Activated effector memory CD4-positive, alpha-beta T cell treated with anti-CD3 and anti-CD28 coated beads, Interleukin-2, amount 50 U/mL, for 16 hours (primary cell): Measurements from ENCODE around the gene CD58.

ENCODE experiments used
- DNase-seq: peaks from one replicate; pipeline ENCODE4 v3.0.0-alpha.2; 2020

Gene CD58

DNA sequence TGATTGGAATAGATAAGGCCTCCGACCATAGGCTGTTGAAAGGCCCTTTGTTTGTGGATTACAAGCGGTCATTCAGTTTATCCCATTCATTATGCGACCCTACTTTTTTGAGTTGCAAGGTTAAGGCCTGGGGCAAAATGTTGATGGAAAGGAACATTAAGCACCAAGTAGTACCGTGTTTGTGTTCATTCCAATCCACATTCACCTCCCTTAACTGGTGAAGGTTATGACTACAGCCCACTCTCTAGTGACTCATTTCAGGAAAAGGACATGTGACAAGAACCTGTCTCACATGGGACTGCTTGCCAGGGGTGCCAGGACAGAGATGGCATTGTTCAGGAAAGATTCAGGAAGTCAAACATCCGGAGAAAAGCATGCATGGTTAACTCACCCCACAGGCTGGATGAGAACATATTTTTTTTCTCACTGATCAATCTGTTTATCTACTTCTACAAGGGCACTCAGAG, 81.6 kb downstream of the CD58 start:
- no peak for DNase-seq

DNA sequence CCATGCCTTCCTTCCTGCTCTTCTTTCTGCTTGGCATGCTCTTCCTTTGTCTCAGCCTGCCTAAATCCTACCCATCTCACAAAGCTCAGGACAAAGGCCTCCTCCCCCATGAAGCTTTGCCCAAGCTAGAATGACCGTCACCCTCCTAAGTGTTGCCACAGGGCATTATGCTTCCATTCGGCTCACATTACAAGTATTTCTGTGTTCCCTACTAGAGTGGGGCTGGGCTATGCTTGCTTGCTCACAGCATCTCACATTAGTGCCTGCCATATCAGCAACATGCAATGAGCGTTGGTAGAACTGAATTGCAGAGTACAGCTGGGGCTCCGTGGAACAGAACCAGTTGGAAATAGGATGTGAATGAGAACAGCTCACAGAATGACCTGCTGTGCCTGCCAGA, 82.8 kb downstream of the CD58 start:
- no peak for DNase-seq

DNA sequence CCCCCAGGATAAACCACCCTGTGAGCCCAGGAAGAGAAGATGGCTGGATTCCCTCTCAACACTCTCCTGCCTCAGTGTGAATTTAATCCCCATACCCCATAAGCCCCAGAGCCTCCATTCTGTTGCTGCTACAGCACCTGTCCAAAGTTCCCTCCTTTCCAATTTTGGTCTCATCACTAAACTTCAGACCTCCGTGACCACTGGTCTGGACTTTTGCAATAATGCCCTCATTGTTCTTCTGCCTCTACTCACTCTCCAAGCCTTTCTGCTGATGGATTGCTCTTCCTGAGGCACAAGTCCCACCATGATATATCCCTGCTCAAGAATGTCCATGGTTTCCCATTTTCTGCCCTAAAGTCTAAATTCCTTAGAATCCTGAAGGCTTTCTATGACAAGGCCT, 83.2 kb downstream of the CD58 start:
- DNase-seq: no peak

DNA sequence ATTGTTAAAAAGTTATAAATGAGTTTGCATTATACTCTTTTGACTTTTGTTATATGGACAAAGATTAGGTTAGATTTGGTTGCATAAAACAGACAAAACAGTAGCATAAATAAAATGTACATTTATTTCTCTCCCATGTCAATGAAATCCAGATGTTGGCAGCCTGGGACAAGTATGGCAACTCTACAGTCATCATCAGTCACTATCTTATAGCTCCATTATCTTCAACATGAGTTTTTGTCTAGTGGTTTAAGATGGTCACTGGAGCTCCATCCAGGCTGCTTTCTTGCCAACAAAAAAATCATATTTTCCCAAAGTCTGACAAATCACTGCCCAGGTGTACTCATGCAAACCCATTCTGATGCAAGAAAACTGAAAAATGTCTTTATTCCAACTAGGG, 83.8 kb downstream of the CD58 start:
- no peak for DNase-seq

DNA sequence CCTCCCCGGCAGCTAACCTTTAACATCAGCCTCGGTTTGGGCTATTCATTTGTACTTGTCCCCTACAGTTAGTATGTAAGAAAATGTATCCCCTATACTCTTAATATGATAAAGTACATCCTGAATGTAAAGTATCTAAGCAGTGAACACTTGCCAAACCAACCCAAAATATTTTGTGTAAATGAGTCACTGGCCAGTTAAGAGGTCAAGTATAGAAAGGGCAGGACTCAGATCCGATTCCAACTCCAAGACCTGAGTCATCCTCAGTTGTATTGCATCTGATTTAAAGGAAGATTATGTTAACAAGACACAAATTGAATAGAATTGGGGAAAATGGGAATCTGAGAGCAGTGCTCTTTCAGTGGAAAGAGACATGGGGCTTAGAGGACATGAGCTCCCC, 84.4 kb downstream of the CD58 start:
- no peak for DNase-seq

DNA sequence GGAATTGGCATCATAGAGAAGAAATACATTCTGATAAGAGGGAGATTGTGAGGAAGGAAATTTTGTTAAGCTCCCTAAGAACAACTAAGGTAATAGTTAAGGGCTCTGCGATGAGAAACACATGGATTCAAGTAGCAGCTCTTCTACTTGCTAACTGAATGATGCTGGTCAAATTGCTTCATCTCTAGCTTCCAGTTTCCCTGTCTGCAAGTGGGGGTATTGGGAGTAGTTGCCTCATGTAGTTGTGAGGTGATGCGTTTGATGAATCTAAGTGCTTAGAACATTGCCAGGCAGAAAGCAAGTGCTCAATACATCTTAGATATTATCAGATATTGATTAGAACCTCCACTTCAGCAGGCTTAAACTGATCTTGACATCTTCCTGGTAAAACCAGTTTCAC, 84.8 kb downstream of the CD58 start:
- no peak for DNase-seq

DNA sequence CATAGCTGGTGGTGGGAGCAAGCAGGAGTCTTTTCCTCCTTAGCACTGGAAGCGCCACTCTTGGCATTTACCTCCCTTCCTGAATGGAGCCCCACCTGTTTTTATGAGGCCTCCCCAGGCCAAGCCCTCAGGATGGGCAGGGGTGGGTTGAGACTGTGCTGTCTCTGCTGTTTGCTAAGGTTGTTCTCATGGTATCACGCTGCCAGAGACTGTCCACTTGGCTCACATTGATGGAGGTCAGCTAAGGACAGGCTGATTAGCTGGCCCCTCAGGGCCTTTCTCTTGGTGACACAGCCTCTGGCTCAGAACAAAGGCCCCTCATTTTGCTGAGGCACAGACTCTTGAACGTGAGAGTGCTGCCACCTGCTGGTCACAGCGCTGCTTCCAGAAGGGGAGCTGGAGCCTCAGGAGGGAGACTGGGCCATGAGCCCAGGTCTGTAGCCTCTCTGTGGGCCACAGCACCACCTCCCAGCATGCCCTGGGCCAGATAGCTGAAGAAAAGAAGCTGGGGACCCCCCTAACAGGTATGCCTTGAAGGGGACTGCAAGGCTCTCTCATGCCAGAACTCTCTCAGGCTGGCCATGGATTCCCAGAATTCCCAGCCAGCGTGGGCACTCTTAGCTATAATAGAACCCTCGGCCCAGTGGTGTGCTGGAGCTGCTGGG, 85.6 kb downstream of the CD58 start:
- peak; percentile 95 for DNase-seq

DNA sequence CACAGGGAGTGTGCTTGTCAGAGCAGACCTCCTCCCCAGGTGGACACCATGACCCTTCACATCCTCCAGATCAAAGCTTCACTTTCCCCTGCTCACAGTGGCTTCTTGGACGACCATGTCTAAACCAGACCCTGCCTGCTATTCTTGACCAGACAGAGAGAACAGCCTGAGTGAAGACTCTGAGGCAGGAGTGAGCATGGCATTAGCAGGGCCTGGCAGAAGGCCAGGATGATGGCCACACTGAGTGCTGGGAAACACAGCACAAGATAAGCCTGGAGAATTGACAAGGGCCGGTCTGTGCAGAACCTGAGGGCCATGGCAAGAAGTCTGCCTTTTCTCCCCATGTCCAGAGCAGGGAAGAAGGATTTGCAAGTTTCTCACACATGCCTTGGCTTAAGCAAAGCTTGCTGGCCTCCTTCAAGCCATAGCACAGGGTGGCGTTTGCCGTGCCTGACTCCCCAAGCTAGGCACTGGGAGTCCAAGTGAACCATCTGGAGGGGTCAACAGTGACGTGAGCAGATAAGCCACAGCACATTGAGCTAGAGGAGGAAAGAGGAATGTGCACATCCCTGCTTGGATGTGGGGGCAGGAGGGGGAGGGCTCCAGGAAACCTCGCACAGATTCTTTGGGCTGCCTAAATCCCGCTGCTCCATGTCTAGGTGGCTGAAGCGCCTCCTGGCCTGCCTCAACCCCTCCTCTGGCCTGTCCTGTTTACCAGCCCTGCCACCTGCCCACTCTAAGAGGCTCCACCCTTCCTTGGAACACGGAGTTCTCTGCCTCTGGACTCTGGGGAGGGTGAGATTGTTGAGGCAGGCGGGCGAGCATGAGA, 87.1 kb downstream of the CD58 start:
- no peak for DNase-seq

DNA sequence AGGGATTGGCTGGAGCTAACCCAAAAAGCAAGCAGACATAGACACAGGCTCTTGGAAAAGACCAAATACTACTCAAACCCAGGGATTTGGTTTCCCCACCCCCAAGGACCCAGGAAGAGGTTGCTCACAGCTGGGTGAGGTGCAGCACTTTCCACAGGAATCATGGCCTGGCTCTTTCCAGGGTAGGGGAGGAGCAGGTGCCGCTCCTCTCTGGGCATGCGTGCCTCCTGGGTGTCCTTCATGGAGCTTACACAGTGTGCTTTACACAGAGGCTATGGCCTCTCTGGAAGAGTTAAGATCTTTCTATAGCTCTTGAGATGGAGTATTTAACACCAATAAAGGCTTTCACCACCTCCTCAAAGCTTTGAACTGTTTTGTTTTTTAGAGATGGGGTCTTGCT, 88.3 kb downstream of the CD58 start:
- DNase-seq: no peak

DNA sequence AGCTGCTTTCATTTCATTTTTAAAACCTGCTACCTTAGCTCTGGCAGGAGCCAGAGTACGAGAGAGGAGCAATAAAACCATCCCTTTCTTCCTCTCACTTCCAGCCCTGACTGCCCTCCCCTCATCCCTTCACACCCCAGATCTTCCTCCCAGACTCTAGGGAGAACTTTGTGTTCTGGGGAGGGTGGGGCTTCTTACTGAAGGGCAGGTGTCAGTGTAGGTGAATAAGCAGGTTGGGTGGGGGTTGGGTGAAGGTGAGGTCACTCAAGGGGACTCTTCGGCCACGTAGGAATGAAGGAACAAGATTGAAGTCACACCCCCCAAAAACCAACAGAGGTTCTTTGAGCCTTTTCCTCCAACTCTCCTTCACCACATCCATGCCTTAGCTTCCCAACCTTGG, 88.9 kb downstream of the CD58 start:
- DNase-seq: no peak

DNA sequence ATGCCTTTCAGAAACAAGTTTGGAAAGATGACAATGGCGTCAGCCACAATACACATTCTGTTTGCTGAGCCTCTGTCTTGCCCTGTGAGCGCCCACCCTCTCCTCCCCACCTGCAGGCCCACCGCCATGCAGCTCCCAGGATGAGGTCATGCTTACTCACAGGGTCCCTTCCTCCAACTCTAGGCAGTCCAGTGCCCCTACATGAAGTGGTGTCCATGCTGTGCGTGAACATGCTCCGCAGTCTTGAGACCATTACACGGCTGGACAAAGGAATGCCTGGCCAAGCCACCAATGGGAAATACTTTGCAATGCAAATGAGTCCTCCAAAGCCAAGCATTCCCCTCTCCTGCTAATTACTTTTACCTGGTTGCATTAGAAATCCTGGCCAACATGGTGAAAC, 92.2 kb downstream of the CD58 start:
- no peak for DNase-seq

DNA sequence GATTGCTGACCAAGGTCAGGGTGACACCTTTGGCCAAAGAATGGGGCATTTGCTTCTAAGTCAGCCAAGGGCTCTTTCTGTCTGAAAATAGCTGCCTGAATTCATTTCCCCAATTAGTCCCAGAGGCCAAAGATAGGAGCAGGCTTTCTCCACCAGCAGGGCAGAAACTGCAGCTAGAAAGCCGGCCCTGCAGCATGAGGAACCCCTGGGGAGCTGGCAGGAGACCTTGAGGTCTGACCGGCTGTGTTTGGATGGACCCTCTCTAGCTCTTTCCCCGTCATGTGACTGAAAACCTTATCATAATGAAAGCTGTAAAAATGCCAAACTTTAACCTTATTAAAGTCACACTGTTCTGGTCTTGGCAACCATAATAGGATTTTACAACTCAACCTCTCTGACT, 93.4 kb downstream of the CD58 start:
- no peak for DNase-seq

DNA sequence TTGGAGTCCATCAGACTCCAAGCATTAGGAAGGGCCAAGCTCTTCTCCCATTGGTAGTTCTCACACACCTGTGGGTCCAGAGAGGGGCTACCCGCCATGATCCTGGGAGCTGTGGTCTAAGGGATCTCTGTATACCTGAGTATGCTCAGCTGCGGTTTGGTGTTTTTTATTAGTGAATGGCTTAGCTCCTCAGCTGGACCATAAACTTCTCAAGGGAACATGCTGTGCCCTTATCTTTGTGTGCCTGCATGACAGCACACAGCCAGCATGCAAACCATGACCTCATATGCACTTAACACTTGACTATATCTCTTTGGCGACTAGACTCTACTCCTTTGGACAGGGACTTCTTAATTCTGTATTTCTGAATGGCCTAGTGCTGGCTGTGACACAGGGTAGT, 94.5 kb downstream of the CD58 start:
- no peak for DNase-seq

DNA sequence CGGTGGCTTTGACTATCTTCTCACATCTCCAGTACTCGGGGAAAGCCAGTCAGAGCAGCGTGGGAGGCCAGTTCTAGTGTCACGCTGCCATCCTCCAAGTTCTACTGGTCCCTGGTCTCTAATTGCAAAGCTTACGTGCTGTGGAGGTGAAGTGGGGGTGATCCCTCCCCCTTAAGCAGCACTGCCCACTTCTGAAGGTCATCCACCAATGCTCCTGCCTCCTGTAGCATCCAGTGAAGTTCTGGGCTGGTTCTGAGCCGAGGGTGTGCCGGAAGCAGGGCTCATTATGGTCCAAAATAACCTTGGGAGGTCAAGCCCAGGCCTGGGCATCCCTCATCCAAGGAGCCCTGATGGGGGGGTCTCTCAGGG, 95.0 kb downstream of the CD58 start:
- no peak for DNase-seq

DNA sequence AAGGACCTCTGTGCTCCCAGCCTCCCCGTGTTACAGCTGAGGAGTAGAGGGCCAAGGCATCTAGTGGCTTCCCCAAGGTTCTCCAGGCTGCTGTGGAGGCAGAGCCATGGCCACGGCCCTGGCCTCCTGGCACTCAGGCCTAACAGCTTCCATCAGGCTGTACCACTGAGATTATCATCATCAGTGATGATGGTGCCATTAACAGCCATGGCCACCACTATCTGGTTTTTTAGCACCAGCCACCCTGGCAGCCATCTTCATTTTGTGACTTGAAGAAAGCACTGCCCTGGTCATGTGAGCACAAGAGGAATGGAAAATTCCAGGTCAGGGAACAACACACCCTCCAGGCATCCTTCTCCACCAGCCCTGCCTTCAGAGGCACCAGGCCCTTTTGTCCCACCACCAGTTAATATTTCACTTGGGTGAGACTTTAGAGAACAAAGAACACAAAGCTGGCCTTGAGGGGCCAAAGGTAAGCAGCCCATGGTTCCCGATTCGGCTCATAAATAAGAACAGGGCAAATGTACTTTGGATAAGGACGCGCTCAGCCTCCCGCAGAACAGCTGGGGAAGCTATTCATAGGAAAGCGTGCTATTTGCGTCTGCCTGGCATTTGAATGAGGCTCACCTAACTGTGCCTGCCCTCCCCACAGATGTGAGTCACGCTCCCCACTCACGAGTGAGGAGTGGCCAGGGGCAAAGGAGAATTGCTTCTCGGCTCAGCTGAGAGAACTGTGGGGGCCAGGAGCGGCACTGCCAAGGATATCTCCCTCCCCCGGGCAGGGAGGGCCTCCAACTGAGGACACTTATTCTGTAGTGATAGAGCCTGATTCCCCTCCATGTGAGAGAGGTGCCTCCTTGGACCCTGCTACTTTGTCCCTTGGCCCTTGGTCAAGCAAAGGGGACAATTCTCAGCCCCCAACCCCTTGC, 95.6 kb downstream of the CD58 start:
- no peak for DNase-seq

DNA sequence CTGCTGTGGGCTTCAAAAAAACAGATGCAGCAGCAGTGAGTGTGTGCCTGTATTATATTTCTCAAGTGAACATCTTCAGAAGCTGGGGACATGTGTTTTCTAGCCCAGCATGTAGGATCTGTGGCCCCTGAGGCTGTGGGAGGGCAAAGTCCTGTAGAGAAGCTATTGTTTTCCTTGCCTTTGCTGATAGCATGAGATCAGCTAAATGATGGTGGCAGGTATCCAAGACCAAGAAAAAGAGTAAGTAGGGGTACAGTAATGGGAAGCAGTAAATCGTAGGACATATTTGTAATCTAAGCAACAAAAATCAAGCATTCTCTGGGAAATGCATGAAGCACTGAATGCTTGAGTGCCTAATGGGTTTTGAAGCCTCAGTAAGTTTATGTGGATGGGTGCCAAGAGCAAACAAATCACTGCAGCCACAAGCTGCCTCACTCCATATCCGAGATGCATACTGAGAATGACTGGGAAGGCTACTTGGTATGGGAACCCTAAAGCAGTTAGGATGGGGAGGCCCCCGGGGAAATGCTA, 98.3 kb downstream of the CD58 start:
- DNase-seq: no peak

DNA sequence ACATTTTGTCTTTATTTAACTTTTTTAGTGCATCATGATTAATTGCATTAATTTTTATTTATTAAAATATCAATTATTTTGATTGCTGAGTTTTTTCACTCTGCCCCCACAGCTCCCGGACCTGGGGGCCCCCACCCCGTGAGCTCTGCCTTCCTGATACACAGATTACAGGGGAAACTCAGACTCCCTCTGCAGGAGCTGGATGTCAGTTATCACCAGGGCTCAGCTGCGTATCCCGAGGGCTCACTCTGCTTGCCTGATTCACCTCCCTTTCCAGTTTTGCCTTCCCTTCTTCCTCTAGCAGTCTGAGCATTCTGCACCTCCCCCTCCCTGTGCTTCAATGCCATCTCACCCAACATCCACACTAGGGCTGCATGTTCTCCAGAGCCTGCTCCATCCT, 99.6 kb downstream of the CD58 start:
- DNase-seq: no peak

DNA sequence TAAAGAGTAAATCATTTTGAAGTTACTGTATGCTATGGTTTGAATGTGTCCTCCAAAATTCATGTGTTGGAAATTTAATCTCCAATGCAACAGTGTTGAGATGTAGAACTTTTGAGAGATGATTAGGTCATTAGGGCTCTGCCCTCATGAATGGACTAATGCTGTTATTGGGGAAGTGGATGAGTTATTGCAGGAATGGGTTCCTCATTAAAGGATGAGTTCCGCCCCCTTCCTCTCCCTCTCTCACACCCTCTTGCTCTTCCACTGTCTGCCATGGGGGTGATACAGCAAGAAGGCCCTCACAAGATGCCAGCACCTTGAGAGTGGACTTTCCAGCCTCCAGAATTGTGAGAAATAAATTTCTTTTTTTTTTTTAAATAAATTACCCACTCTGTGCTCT, 100.2 kb downstream of the CD58 start:
- DNase-seq: no peak

DNA sequence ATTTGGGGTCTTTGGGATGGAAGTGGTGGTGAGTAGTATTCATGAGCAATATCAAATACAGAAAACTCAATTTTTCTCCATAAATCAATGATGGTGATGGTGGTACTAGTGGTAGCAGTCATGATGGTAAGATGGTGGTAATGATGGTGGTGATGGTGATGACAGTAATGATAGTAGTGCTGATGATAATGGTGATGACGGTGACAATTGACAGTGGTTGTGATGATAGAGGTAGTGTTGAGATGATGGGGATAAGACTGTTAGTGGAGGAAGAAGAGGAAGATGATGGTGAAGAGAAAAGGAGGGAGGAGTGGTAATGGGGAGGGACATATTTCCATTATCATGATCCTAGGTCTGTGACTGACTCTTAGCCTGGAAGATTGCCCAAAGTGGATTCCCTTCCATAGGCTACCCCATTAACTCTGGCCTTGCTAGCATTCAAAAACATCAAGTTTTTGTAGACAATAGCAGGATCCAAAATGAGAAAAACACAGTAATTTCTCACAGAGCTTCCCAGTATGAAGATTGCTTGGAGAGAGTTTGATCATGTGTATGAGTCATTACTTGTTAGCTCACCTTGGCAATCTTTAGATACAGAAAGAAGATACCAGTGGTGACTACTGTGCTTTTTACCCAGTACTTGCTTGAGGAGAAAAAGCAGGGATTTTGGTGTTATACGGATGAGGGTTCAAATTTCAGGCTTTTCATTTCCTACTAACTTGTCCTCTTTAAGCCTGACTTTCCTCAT, 103.8 kb downstream of the CD58 start:
- DNase-seq: no peak

DNA sequence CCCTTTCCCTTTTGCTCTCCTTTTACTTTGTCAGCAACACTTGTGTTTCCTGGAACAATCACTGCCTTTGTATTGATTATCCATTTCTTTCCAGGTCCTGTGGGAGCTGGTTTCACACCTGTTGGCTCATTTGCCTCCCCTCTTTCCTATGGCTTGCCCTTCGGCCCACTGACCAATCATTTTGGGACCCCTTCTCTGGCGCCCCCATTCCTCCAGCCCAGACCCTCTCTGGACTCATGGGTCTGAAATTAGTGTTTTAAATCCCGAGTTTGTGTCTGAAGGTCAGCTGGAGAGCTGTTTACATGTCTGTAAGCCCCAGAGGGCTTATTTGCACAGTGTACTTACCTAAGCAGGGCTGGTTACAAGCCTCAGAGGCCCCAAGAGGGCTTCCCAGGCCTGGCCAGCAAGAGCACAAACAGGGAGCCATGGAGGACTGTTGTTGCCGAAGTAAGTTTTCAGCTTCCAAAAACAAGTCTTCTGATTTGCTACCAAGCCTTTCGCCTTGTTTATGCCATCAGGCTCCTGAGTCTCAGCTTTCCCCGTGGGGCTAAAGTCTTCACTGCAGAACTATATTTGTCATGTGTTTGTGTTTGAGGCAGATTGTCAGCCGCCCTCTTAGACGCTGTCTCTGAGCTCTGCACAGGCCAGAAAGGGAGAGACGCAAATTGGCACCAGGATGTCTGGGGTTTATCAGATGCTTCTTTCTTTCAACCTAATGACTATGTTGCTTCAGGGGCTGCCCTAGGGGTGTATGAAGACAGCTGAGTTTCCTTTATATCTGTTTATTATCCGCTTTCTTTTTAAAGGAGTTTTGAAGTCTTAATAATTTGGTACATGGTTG, 104.8 kb downstream of the CD58 start:
- no peak for DNase-seq

DNA sequence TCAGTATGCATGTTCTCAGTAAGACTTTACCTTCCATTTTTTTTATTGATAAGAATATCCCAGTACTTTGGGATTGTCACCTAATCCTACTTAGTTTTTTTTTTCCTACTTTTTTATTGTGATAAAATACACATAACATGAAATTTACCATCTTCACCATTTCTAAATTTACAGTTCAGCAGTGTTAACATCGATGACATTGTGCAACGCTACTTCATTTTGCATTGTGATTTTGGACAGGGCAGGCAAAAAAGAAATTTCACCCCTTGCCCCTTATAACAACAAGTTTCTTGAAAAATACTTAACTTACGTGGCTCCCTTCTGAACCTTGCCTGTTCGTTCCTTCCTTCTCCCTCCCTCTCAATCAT, 105.4 kb downstream of the CD58 start:
- no peak for DNase-seq
